Left cardiac atrium (tissue), 4 donors: Measurements from ENCODE around the gene TMEM39A. TPM values are rescaled to one million over a fixed set of nuclear protein-coding genes. Genes with fewer than 3 reads are reported as not detected.

Experiments
- ATAC-seq, 2 donors: fragments of 200-7000 bp; cut with Tn5 transposase; one replicate each; pipeline ENCODE4 v1.9.1; 2020; ENCODE audit warnings: mild to moderate bottlenecking in 2 of 2, moderate library complexity in 2 of 2
- DNase-seq: peaks from one replicate; pipeline ENCODE4 v3.0.0-alpha.2; 2020
- intact Hi-C, 2 donors: fragments of 100-400 bp; cut with DNase I; formaldehyde crosslinking; loops; one replicate each; pipeline versions ENCODE4 v1.14.1 to v1.15.1; 2022 to 2023
- total RNA-seq, 2 donors: library from RNA; stranded (reverse); fragmentation: NEBNext Ultra II Directional; extraction: Animal tissue kit (Norgen Biotek cat#: 25700); gene quantifications; one replicate each; pipeline ENCODE4 v1.2.1, GENCODE V29; 2021
- donor health status: DM: no; HTN: yes; CAD: no.
- donor health status: DM: no; HTN: yes; CAD: no; lungs with severe emphysema.
- donor health status: DM: yes; HTN: yes; CAD: no.
- donor health status: Dilated cardiomyopathy.

TMEM39A gene
- total RNA-seq, 2 donors from 2014 or later, result 27.0 to 40.5 TPM

GRCh38 chr3:119469418-119470189 is 6.2 kb upstream of the TMEM39A start:
- intact Hi-C loops, result loop anchor here in 1 of 2 donors (10.0 kb wide), 1 partner anchor 175 kb away; the partner anchor contains the start of gene ARHGAP31
- no peak for DNase-seq
- ATAC-seq, result peak in 1 of 2 donors; percentile 31

GRCh38 chr3:119468041-119468440 is 4.6 kb upstream of the TMEM39A start:
- DNase-seq (no peak), ATAC-seq (no peak)
- intact Hi-C loops, result loop anchor here in 1 of 2 donors (10.0 kb wide), 1 partner anchor 173 kb away; the partner anchor contains the start of gene ARHGAP31

- intact Hi-C loops, result no loop called here
- ATAC-seq (peak in 1 of 2 donors; percentile 72), DNase-seq (no peak)
These were observed 6.2 kb downstream of the TMEM39A start for GRCh38 chr3:119457246-119457645.

- DNase-seq, result no peak
- intact Hi-C loops, result no loop called here
- ATAC-seq, result no peak
These were observed 6.9 kb downstream of the TMEM39A start for GRCh38 chr3:119456469-119456868.

GRCh38 chr3:119453822-119454221 is 9.6 kb downstream of the TMEM39A start:
- DNase-seq (no peak), ATAC-seq (no peak)
- intact Hi-C loops, result no loop called here

GRCh38 chr3:119444590-119444989 is 18.8 kb downstream of the TMEM39A start:
- intact Hi-C loops, result no loop called here
- no peak for DNase-seq
- no peak for ATAC-seq

GRCh38 chr3:119443179-119443578 is 20.2 kb downstream of the TMEM39A start:
- intact Hi-C loops, result no loop called here
- DNase-seq (no peak), ATAC-seq (no peak)

GRCh38 chr3:119437691-119438258 is 25.6 kb downstream of the TMEM39A start:
- no peak for DNase-seq
- ATAC-seq, result no peak
- intact Hi-C loops, result no loop called here

- intact Hi-C loops, result no loop called here
- ATAC-seq (no peak), DNase-seq (no peak)
These were observed 26.4 kb downstream of the TMEM39A start for GRCh38 chr3:119436977-119437376.

GRCh38 chr3:119434703-119435102 is 28.7 kb downstream of the TMEM39A start:
- DNase-seq (no peak), ATAC-seq (no peak)
- intact Hi-C loops, result no loop called here

GRCh38 chr3:119433613-119434325 is 29.6 kb downstream of the TMEM39A start:
- intact Hi-C loops, result no loop called here
- DNase-seq, result no peak
- ATAC-seq, result no peak

GRCh38 chr3:119428538-119428937 is 34.9 kb downstream of the TMEM39A start:
- no peak for ATAC-seq
- no peak for DNase-seq
- intact Hi-C loops, result no loop called here

GRCh38 chr3:119427669-119428068 is 35.7 kb downstream of the TMEM39A start:
- DNase-seq, result no peak
- intact Hi-C loops, result no loop called here
- no peak for ATAC-seq

GRCh38 chr3:119420196-119420595 is 43.2 kb downstream of the TMEM39A start:
- intact Hi-C loops, result no loop called here
- no peak for DNase-seq
- ATAC-seq, result no peak

- DNase-seq (no peak), ATAC-seq (peak in 1 of 2 donors; percentile 56)
- intact Hi-C loops, result loop anchor here in 1 of 2 donors (10.0 kb wide), 1 partner anchor 266 kb away; no protein-coding TSS in a partner anchor
These were observed 44.8 kb downstream of the TMEM39A start for GRCh38 chr3:119418641-119419040.

- no peak for DNase-seq
- peak; percentile 70 to 75 for ATAC-seq
- intact Hi-C loops, result loop anchor here in 1 of 2 donors (10.0 kb wide), 1 partner anchor 267 kb away; no protein-coding TSS in a partner anchor
These were observed 45.5 kb downstream of the TMEM39A start for GRCh38 chr3:119417771-119418512.

GRCh38 chr3:119416873-119417272 is 46.5 kb downstream of the TMEM39A start:
- ATAC-seq (no peak), DNase-seq (no peak)
- intact Hi-C loops, result loop anchor here in 1 of 2 donors (10.0 kb wide), 1 partner anchor 268 kb away; no protein-coding TSS in a partner anchor

GRCh38 chr3:119413603-119414280 is 49.7 kb downstream of the TMEM39A start:
- intact Hi-C loops, result loop anchor here in 1 of 2 donors (10.0 kb wide), 1 partner anchor 271 kb away; no protein-coding TSS in a partner anchor
- no peak for ATAC-seq
- no peak for DNase-seq
